Activated T-cell treated with anti-CD3 and anti-CD28 coated beads, Interleukin-2, amount 50 U/mL, for 48 hours (primary cell): ENCODE data around the gene EIF2D.
"Not testable (repeated sequence)": the region's sequence is repeated elsewhere in the genome, so short reads cannot be mapped to it uniquely, and the experiment has no call there.

Experiments
- DNase-seq, 2 experiments: peaks; one replicate each; pipeline ENCODE4 v3.0.0-alpha.2; 2020

Gene EIF2D

GRCh38 chr1:206586501-206587445 is 25.5 kb downstream of the EIF2D start:
- DNase-seq, result peak in 1 of 2 experiments; percentile 15

- no peak for DNase-seq
Observed at GRCh38 chr1:206584683-206585082, 27.6 kb downstream of the EIF2D start.

- DNase-seq, result peak; percentile 91
Observed at GRCh38 chr1:206583707-206584648, 28.3 kb downstream of the EIF2D start.

GRCh38 chr1:206582971-206583706 is 29.1 kb downstream of the EIF2D start:
- DNase-seq, result peak; percentile 76

GRCh38 chr1:206582537-206582936 is 29.7 kb downstream of the EIF2D start:
- no peak for DNase-seq

- DNase-seq, result peak; percentile 60 to 70
Observed at GRCh38 chr1:206581571-206581981, 30.7 kb downstream of the EIF2D start.

- DNase-seq, result not testable (repeated sequence)
Observed at GRCh38 chr1:206581114-206581497, 31.2 kb downstream of the EIF2D start.

GRCh38 chr1:206580438-206581113 is 31.7 kb downstream of the EIF2D start:
- DNase-seq, result peak in 1 of 2 experiments; percentile 56

- peak; percentile 93 to 94 for DNase-seq
Observed at GRCh38 chr1:206579747-206580437, 32.4 kb downstream of the EIF2D start.

GRCh38 chr1:206578978-206579374 is 33.3 kb downstream of the EIF2D start:
- no peak for DNase-seq

- peak; percentile 54 to 65 for DNase-seq
Observed at GRCh38 chr1:206578068-206578977, 33.9 kb downstream of the EIF2D start.

- DNase-seq, result peak in 1 of 2 experiments; percentile 21
Observed at GRCh38 chr1:206577626-206578025, 34.6 kb downstream of the EIF2D start.

- peak in 1 of 2 experiments; percentile 25 for DNase-seq
Observed at GRCh38 chr1:206575894-206576737, 36.1 kb downstream of the EIF2D start.

- peak in 1 of 2 experiments; percentile 48 for DNase-seq
Observed at GRCh38 chr1:206575165-206575893, 36.9 kb downstream of the EIF2D start.

- no peak for DNase-seq
Observed at GRCh38 chr1:206573762-206574161, 38.5 kb downstream of the EIF2D start.

GRCh38 chr1:206573319-206573718 is 38.9 kb downstream of the EIF2D start:
- no peak for DNase-seq

- no peak for DNase-seq
Observed at GRCh38 chr1:206572835-206573234, 39.4 kb downstream of the EIF2D start.

- no peak for DNase-seq
Observed at GRCh38 chr1:206570529-206570928, 41.7 kb downstream of the EIF2D start.
